ENCODE measurements around the gene TBC1D19.

- TF ChIP-seq, protein P1, sequence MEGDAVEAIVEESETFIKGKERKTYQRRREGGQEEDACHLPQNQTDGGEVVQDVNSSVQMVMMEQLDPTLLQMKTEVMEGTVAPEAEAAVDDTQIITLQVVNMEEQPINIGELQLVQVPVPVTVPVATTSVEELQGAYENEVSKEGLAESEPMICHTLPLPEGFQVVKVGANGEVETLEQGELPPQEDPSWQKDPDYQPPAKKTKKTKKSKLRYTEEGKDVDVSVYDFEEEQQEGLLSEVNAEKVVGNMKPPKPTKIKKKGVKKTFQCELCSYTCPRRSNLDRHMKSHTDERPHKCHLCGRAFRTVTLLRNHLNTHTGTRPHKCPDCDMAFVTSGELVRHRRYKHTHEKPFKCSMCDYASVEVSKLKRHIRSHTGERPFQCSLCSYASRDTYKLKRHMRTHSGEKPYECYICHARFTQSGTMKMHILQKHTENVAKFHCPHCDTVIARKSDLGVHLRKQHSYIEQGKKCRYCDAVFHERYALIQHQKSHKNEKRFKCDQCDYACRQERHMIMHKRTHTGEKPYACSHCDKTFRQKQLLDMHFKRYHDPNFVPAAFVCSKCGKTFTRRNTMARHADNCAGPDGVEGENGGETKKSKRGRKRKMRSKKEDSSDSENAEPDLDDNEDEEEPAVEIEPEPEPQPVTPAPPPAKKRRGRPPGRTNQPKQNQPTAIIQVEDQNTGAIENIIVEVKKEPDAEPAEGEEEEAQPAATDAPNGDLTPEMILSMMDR (conservative IDR thresholded peaks at IDR 0.05 in 1 of 2, IDR thresholded peaks at IDR 0.05 in 1 of 2; ENCODE audit: extremely low read depth in 1 of 2, insufficient read depth in 1 of 2, low read depth in 1 of 2, low read length in 2 of 2) = no peak
- TF ChIP-seq EZH2 (IDR thresholded peaks at IDR 0.05; ENCODE audit: borderline replicate concordance, low read length) = no peak
Measured at GRCh38 chr4:26765515-26765914, 181.6 kb downstream of the TBC1D19 start.
